GM23338 (cell line): ENCODE measurements around the gene SKP1. TPM values are rescaled to one million over a fixed set of nuclear protein-coding genes. Genes with fewer than 3 reads are reported as not detected.

ENCODE experiments used
- ATAC-seq: fragments of 200-7000 bp; cut with Tn5 transposase; 3 replicates; pipeline ENCODE4 v1.9.1; 2020
- DNase-seq: peaks from one replicate; pipeline ENCODE4 v3.0.0-alpha.2; 2015; ENCODE audit warnings: low spot score
- H2AFZ ChIP-seq: fragments of 200-600 bp; sonication (generic); 2 replicates; pipeline ENCODE4 v1.8.0; 2016; ENCODE audit warnings: antibody characterized with exemption, mild to moderate bottlenecking, moderate library complexity
- H3F3A ChIP-seq: fragments of 200-600 bp; sonication (generic); replicated peaks from 2 replicates; pipeline ENCODE4 v1.8.0; 2017; ENCODE audit warnings: antibody characterized with exemption, mixed run types, low read depth
- H3K27ac ChIP-seq: fragments of 200-600 bp; sonication (generic); 2 replicates; pipeline ENCODE4 v1.6.1; 2016; ENCODE audit warnings: low read depth
- H3K27me3 ChIP-seq: fragments of 200-600 bp; sonication (generic); 2 replicates; pipeline ENCODE4 v1.8.0; 2016; ENCODE audit warnings: mild to moderate bottlenecking, mixed run types, moderate library complexity; ENCODE audit not compliant: insufficient read depth
- H3K36me3 ChIP-seq: fragments of 200-600 bp; sonication (generic); 2 replicates; pipeline ENCODE4 v1.8.0; 2016; ENCODE audit warnings: mild to moderate bottlenecking; ENCODE audit not compliant: insufficient read depth
- H3K4me1 ChIP-seq: fragments of 200-600 bp; sonication (generic); 2 replicates; pipeline ENCODE4 v1.8.0; 2016; ENCODE audit warnings: mild to moderate bottlenecking, moderate library complexity; ENCODE audit not compliant: insufficient read depth
- H3K4me2 ChIP-seq: fragments of 200-600 bp; sonication (generic); 2 replicates; pipeline ENCODE4 v1.7.1; 2017; ENCODE audit warnings: mixed run types
- H3K4me3 ChIP-seq: fragments of 200-600 bp; sonication (generic); 2 replicates; pipeline ENCODE4 v1.6.1; 2016; ENCODE audit warnings: mixed run types
- H3K79me2 ChIP-seq: fragments of 200-600 bp; sonication (generic); replicated peaks from 2 replicates; pipeline ENCODE4 v1.8.0; 2017; ENCODE audit warnings: mild to moderate bottlenecking; ENCODE audit not compliant: insufficient read depth
- H3K9me2 ChIP-seq: fragments of 200-600 bp; sonication (generic); 2 replicates; pipeline ENCODE4 v1.8.0; 2017; ENCODE audit not compliant: insufficient read depth
- H4K20me1 ChIP-seq: fragments of 200-600 bp; sonication (generic); replicated peaks from 2 replicates; pipeline ENCODE4 v1.8.0; 2017; ENCODE audit warnings: mild to moderate bottlenecking; ENCODE audit not compliant: insufficient read depth
- H3K27ac Mint-ChIP-seq: 2 replicates; pipeline ENCODE4 v1.8.0; 2020; ENCODE audit warnings: inconsistent platforms, mild to moderate bottlenecking, moderate library complexity, mixed read lengths
- H3K27me3 Mint-ChIP-seq: 3 replicates; pipeline ENCODE4 v1.8.0; 2022; ENCODE audit warnings: low read depth, mild to moderate bottlenecking, moderate library complexity, mixed read lengths, inconsistent platforms; ENCODE audit not compliant: insufficient read depth, poor library complexity
- H3K36me3 Mint-ChIP-seq: 3 replicates; pipeline ENCODE4 v1.8.0; 2021; ENCODE audit warnings: low read depth, mild to moderate bottlenecking, inconsistent platforms, moderate library complexity, mixed read lengths
- H3K4me1 Mint-ChIP-seq: 3 replicates; pipeline ENCODE4 v1.8.0; 2020; ENCODE audit warnings: mild to moderate bottlenecking, inconsistent platforms, mixed read lengths
- H3K4me3 Mint-ChIP-seq: 3 replicates; pipeline ENCODE4 v1.8.0; 2021; ENCODE audit warnings: moderate library complexity, mild to moderate bottlenecking, inconsistent platforms, mixed read lengths
- H3K9me3 Mint-ChIP-seq: 3 replicates; pipeline ENCODE4 v1.8.0; 2020; ENCODE audit warnings: moderate library complexity, mild to moderate bottlenecking, inconsistent platforms, mixed read lengths
- CREB1 ChIP-seq: fragments of 250-450 bp; sonication (Bioruptor Pico); IDR thresholded peaks from 2 replicates; pipeline ENCODE4 v1.5.0; 2020; ENCODE audit warnings: low read depth, mild to moderate bottlenecking, moderate library complexity
- CTCF ChIP-seq, 2 experiments: fragments of 200-600 bp in 1 of 2; sonication (generic) in 1 of 2; conservative IDR thresholded peaks; 2 replicates each; pipeline versions ENCODE4 v1.5.1 to v1.6.1; 2016 to 2017; ENCODE audit warnings: antibody characterized with exemption in 2 of 2, low read depth in 2 of 2, mild to moderate bottlenecking in 2 of 2, moderate library complexity in 1 of 2
- EZH2phosphoT487 ChIP-seq: fragments of 200-600 bp; sonication (generic); IDR thresholded peaks from one replicate; pipeline ENCODE4 v1.8.1; 2018; ENCODE audit warnings: antibody characterized with exemption; ENCODE audit not compliant: unreplicated experiment
- JUNB ChIP-seq: IDR thresholded peaks from one replicate; pipeline ENCODE4 v1.6.1; 2016; ENCODE audit warnings: antibody characterized with exemption; ENCODE audit not compliant: unreplicated experiment
- NANOG ChIP-seq: IDR thresholded peaks from 2 replicates; pipeline ENCODE4 v1.6.1; 2016; ENCODE audit warnings: antibody characterized with exemption, borderline replicate concordance
- POLR2AphosphoS5 ChIP-seq: IDR thresholded peaks from 2 replicates; pipeline ENCODE4 v1.6.1; 2016; ENCODE audit warnings: antibody characterized with exemption, low read depth
- REST ChIP-seq: IDR thresholded peaks from one replicate; pipeline ENCODE4 v1.6.1; 2018; ENCODE audit warnings: antibody characterized with exemption; ENCODE audit not compliant: unreplicated experiment
- STAT1 ChIP-seq: IDR thresholded peaks from one replicate; pipeline ENCODE4 v1.6.1; 2016; ENCODE audit warnings: antibody characterized with exemption; ENCODE audit not compliant: unreplicated experiment
- ZNF114 ChIP-seq: fragments of 250-450 bp; sonication (Bioruptor Pico); IDR thresholded peaks from 2 replicates; pipeline ENCODE4 v1.5.0; 2020; ENCODE audit warnings: mild to moderate bottlenecking, moderate library complexity
- ZNF331 ChIP-seq: fragments of 250-450 bp; sonication (Bioruptor Pico); IDR thresholded peaks from 2 replicates; pipeline ENCODE4 v1.5.0; 2020; ENCODE audit warnings: low read depth, mild to moderate bottlenecking, moderate library complexity
- ZNF462 ChIP-seq: fragments of 250-450 bp; sonication (Bioruptor Pico); IDR thresholded peaks from 2 replicates; pipeline ENCODE4 v1.5.0; 2020; ENCODE audit warnings: mild to moderate bottlenecking, moderate library complexity
- polyA plus RNA-seq: library from polyadenylated mRNA; unstranded; fragments of >200 nt; fragmentation: Nextera tagmentation; extraction: Ambion mirVana; gene quantifications from 2 replicates; pipeline ENCODE4 v1.2.1, GENCODE V29; 2016
- total RNA-seq: library from RNA; depleted of rRNA; stranded (reverse); fragments of >200 nt; shearing (Covaris generic); gene quantifications from 2 replicates; pipeline ENCODE4 v1.2.3, GENCODE V29; 2014

The SKP1 gene
- total and polyA plus RNA-seq, 2 experiments from 2014 or later: 244 to 440 TPM

GRCh38 chr5:134110382-134110781 is 66.4 kb downstream of the SKP1 start:
- peaks cover 40% of the 10 kb centered on the region for H3K27me3 ChIP-seq
- H3F3A ChIP-seq: 0 out of 2 replicates have a peak, but pooled peaks cover 10% of the 10 kb centered on the region
- H3K9me3 Mint-ChIP-seq: no peaks in the 10 kb centered on the region
- H3K4me3 Mint-ChIP-seq: no peak overlapping the region
- H3K36me3 ChIP-seq: no peaks in the 10 kb centered on the region
- peaks cover 8% of the 10 kb centered on the region for H3K4me1 Mint-ChIP-seq
- H3K4me3 ChIP-seq: no peak overlapping the region
- peaks cover 37% of the 10 kb centered on the region for H3K27me3 Mint-ChIP-seq
- no peak overlapping the region for H3K4me2 ChIP-seq
- H3K27ac ChIP-seq: no peak overlapping the region
- no peak overlapping the region; the same call in 1 of the 2 replicates for H2AFZ ChIP-seq
- no peaks in the 10 kb centered on the region for H3K36me3 Mint-ChIP-seq
- no peaks in the 10 kb centered on the region for H3K9me2 ChIP-seq
- no peak overlapping the region for H3K27ac Mint-ChIP-seq
- no peaks in the 10 kb centered on the region; the same call in 1 of the 2 replicates for H3K4me1 ChIP-seq
- no peaks in the 10 kb centered on the region for H4K20me1 ChIP-seq
- DNase-seq (no peak), ATAC-seq (no peak)
- TF ChIP-seq CREB1 (CRISPR knock-in tag): no peak
- no peaks in the 10 kb centered on the region for H3K79me2 ChIP-seq

GRCh38 chr5:134107779-134108178 is 69.0 kb downstream of the SKP1 start:
- no peaks in the 10 kb centered on the region for H3K9me3 Mint-ChIP-seq
- H3K27me3 Mint-ChIP-seq: peaks cover 33% of the 10 kb centered on the region
- no peak overlapping the region for H3K4me2 ChIP-seq
- H3F3A ChIP-seq: 0 out of 2 replicates have a peak, but pooled peaks cover 3% of the 10 kb centered on the region
- H3K79me2 ChIP-seq: no peaks in the 10 kb centered on the region
- H3K36me3 Mint-ChIP-seq: no peaks in the 10 kb centered on the region
- H3K4me3 ChIP-seq: no peak overlapping the region
- H3K4me1 Mint-ChIP-seq: peaks cover 12% of the 10 kb centered on the region; the same call in 2 of the 3 replicates
- H4K20me1 ChIP-seq: no peaks in the 10 kb centered on the region
- H3K9me2 ChIP-seq: no peaks in the 10 kb centered on the region
- H3K27ac ChIP-seq: no peak overlapping the region
- H3K4me1 ChIP-seq: peaks cover 5% of the 10 kb centered on the region; the same call in 1 of the 2 replicates
- H3K4me3 Mint-ChIP-seq: no peak overlapping the region
- no peak overlapping the region for H2AFZ ChIP-seq
- H3K27me3 ChIP-seq: peaks cover 26% of the 10 kb centered on the region
- H3K36me3 ChIP-seq: no peaks in the 10 kb centered on the region
- ATAC-seq: no peak
- no peak overlapping the region for H3K27ac Mint-ChIP-seq
- DNase-seq: no peak
- TF ChIP-seq ZNF114 (CRISPR knock-in tag) (no peak), STAT1 (no peak), ZNF331 (CRISPR knock-in tag) (no peak), POLR2AphosphoS5 (no peak), ZNF462 (CRISPR knock-in tag) (no peak), JUNB (no peak), NANOG (no peak), EZH2phosphoT487 (no peak), REST (no peak), CREB1 (CRISPR knock-in tag) (no peak), CTCF (conservative IDR thresholded peaks at IDR 0.05; ENCODE audit: low read depth in 2 of 2) (no peak)
